ENCODE data around the gene ASTN2.

DNA sequence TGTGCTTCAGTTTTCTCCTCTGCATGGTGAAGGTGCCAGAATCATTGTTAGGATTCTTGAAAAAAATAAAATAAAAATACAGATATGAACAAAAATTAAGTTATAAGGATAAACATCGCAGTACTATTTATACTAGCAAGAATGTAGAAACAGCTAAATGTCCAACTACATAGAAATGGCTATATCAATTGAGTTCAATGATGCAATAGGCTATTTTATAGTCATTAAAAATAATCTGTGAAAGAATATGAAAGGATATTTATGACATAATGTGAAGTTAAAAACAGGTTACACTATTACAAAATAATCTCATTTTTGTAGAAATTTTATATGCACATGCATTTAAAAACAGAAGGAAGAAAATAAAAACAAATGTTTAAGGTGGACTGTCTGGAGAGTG lies 926.5 kb downstream of the ASTN2 start:
- TF ChIP-seq POLR2A (IDR thresholded peaks at IDR 0.05) (no peak), POLR2AphosphoS5 (IDR thresholded peaks at IDR 0.05) (no peak)

Data from spleen (tissue), 3 donors.